ENCODE measurements around the gene PSMB5. TPM values are rescaled to one million over a fixed set of nuclear protein-coding genes. Genes with fewer than 3 reads are reported as not detected.
A peak's percentile ranks its signal among the peaks of the same experiment; 100 is the strongest.

PSMB5 gene
- total and polyA plus RNA-seq, 9 of the 15 experiments (the other 6 are each of a cell fraction or from before 2014, with no cell fraction given): 198 to 1,870 (median 269) TPM

GRCh38 chr14:23056145-23056955 lies 21.6 kb upstream of the PSMB5 start (continued):
- TF ChIP-seq XRCC3 (IDR thresholded peaks at IDR 0.05) (no peak), ZNF184 (CRISPR knock-in tag; IDR thresholded peaks at IDR 0.05) (no peak), VEZF1 (CRISPR knock-in tag; IDR thresholded peaks at IDR 0.05) (no peak), HES1 (IDR thresholded peaks at IDR 0.05; ENCODE audit: low read depth) (no peak), CREBBP (IDR thresholded peaks at IDR 0.05; ENCODE audit: low read depth, low read length) (no peak), ZC3H8 (IDR thresholded peaks at IDR 0.05) (no peak), RB1 (IDR thresholded peaks at IDR 0.05; ENCODE audit: low read depth) (0 out of 2 replicates have a peak, but pooled peaks have one; percentile 24), TAF1 (IDR thresholded peaks at IDR 0.05; ENCODE audit: control insufficient read depth, extremely low read depth, insufficient read depth, low read length, severe bottlenecking) (peak; percentile 45), SAP30 (IDR thresholded peaks at IDR 0.05; ENCODE audit: borderline replicate concordance, insufficient read depth, low read depth, low read length, poor library complexity, severe bottlenecking) (no peak), TAF9B (IDR thresholded peaks at IDR 0.05; ENCODE audit: partially characterized antibody) (no peak), ZNF146 (CRISPR knock-in tag; IDR thresholded peaks at IDR 0.05; ENCODE audit: unreplicated experiment) (no peak), MYBL2 (IDR thresholded peaks at IDR 0.05; ENCODE audit: low read depth) (no peak), MYBL2 (CRISPR knock-in tag; IDR thresholded peaks at IDR 0.05; ENCODE audit: borderline replicate concordance) (no peak), TBP (optimal IDR thresholded peaks at IDR 0.05; ENCODE audit: low read depth, low read length) (peak; percentile 41)
- TF ChIP-seq, protein P1, sequence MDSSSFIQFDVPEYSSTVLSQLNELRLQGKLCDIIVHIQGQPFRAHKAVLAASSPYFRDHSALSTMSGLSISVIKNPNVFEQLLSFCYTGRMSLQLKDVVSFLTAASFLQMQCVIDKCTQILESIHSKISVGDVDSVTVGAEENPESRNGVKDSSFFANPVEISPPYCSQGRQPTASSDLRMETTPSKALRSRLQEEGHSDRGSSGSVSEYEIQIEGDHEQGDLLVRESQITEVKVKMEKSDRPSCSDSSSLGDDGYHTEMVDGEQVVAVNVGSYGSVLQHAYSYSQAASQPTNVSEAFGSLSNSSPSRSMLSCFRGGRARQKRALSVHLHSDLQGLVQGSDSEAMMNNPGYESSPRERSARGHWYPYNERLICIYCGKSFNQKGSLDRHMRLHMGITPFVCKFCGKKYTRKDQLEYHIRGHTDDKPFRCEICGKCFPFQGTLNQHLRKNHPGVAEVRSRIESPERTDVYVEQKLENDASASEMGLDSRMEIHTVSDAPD (CRISPR knock-in tag; IDR thresholded peaks at IDR 0.05): no peak
- TF ChIP-seq, protein P2, sequence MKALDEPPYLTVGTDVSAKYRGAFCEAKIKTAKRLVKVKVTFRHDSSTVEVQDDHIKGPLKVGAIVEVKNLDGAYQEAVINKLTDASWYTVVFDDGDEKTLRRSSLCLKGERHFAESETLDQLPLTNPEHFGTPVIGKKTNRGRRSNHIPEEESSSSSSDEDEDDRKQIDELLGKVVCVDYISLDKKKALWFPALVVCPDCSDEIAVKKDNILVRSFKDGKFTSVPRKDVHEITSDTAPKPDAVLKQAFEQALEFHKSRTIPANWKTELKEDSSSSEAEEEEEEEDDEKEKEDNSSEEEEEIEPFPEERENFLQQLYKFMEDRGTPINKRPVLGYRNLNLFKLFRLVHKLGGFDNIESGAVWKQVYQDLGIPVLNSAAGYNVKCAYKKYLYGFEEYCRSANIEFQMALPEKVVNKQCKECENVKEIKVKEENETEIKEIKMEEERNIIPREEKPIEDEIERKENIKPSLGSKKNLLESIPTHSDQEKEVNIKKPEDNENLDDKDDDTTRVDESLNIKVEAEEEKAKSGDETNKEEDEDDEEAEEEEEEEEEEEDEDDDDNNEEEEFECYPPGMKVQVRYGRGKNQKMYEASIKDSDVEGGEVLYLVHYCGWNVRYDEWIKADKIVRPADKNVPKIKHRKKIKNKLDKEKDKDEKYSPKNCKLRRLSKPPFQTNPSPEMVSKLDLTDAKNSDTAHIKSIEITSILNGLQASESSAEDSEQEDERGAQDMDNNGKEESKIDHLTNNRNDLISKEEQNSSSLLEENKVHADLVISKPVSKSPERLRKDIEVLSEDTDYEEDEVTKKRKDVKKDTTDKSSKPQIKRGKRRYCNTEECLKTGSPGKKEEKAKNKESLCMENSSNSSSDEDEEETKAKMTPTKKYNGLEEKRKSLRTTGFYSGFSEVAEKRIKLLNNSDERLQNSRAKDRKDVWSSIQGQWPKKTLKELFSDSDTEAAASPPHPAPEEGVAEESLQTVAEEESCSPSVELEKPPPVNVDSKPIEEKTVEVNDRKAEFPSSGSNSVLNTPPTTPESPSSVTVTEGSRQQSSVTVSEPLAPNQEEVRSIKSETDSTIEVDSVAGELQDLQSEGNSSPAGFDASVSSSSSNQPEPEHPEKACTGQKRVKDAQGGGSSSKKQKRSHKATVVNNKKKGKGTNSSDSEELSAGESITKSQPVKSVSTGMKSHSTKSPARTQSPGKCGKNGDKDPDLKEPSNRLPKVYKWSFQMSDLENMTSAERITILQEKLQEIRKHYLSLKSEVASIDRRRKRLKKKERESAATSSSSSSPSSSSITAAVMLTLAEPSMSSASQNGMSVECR (CRISPR knock-in tag; IDR thresholded peaks at IDR 0.05): no peak
- TF ChIP-seq, protein P3, sequence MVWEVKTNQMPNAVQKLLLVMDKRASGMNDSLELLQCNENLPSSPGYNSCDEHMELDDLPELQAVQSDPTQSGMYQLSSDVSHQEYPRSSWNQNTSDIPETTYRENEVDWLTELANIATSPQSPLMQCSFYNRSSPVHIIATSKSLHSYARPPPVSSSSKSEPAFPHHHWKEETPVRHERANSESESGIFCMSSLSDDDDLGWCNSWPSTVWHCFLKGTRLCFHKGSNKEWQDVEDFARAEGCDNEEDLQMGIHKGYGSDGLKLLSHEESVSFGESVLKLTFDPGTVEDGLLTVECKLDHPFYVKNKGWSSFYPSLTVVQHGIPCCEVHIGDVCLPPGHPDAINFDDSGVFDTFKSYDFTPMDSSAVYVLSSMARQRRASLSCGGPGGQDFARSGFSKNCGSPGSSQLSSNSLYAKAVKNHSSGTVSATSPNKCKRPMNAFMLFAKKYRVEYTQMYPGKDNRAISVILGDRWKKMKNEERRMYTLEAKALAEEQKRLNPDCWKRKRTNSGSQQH (CRISPR knock-in tag; IDR thresholded peaks at IDR 0.05): no peak
